ENCODE results near the gene MCRS1.
A peak's percentile ranks its signal among the peaks of the same experiment; 100 is the strongest.

Gene MCRS1

DNA sequence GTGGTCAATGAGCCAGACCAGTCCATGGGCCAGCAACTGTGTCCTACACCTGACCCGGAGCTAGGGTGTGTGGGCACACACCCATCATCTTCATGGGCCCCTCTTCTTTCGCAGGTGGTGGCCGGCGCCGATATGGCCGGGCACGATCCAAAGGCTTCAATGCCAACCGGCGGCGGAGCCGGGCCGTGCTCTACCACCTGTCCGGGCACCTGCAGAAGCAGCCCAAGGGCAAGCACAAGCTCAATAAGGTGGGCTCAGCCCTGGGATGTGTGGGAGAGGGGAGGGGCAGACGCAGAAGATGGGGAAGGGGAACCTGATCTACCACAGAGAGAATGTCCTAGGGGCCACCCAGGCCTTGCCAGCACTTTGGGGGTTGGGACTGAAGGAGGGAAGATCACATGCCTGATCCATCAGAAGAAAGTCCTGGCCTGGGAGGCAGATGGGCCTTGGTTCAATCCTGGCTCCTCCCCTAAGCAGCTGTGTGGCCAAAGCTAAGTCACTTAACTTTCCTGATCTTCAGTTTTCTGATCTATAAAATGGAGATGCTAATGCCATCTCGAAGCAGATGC is 25.3 kb downstream of the MCRS1 start:
- no peak overlapping the region for H3K4me3 ChIP-seq (ENCODE audit: low read length)
- peaks cover 4% of the 10 kb centered on the region; the same call in 1 of the 2 replicates for H3K4me1 ChIP-seq (ENCODE audit: insufficient read depth, low read length)
- no peak overlapping the region for H3K9ac ChIP-seq (ENCODE audit: low read depth, low read length)
- no peak overlapping the region for H3K27ac ChIP-seq (ENCODE audit: low read length)
- no peaks in the 10 kb centered on the region for H3K36me3 ChIP-seq (ENCODE audit: insufficient read depth, low read depth, low read length)
- H3K9me3 ChIP-seq (ENCODE audit: insufficient read depth, low read depth, low read length): no peaks in the 10 kb centered on the region; the same call in 1 of the 2 replicates
- H3K27me3 ChIP-seq (ENCODE audit: insufficient read depth, low read length): peaks cover 98% of the 10 kb centered on the region

DNA sequence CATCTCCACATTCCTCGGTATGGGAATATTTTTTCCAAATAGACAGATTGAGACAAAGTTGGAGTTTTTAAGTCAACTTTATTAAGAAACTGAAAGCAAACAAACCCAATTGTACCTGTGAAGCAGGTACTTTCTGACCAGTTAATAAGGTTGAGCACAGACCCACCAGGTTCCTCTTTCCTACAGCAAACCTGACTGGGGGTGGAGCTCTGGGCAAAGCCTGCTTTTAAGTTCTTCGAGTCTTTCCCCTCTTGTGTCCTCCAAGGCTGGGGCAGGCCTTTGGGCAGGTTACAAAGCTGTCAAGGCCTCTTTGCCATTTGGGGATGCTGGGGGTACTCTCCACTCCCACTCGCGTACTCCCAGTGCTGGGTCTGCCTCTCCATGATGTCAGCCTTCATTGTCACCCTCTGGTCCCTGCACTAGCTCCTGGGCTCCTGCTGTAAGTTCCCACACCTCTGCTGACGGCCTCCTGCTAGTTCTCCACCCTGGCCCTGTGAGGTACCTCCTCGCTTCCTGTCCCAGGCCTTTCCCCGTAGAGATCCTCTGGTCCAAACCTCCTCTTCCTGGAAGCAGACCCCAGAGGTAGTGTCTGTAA is 25.9 kb downstream of the MCRS1 start:
- Histone ChIP-seq H3K27me3 (ENCODE audit: insufficient read depth, low read length) (peaks cover 98% of the 10 kb centered on the region), H3K9ac (ENCODE audit: low read depth, low read length) (no peak overlapping the region), H3K36me3 (ENCODE audit: insufficient read depth, low read depth, low read length) (no peaks in the 10 kb centered on the region), H3K9me3 (ENCODE audit: insufficient read depth, low read depth, low read length) (no peaks in the 10 kb centered on the region; the same call in 1 of the 2 replicates), H3K4me3 (ENCODE audit: low read length) (no peak overlapping the region), H3K4me1 (ENCODE audit: insufficient read depth, low read length) (peaks cover 9% of the 10 kb centered on the region; the same call in 1 of the 2 replicates), H3K27ac (ENCODE audit: low read length) (no peak overlapping the region)

DNA sequence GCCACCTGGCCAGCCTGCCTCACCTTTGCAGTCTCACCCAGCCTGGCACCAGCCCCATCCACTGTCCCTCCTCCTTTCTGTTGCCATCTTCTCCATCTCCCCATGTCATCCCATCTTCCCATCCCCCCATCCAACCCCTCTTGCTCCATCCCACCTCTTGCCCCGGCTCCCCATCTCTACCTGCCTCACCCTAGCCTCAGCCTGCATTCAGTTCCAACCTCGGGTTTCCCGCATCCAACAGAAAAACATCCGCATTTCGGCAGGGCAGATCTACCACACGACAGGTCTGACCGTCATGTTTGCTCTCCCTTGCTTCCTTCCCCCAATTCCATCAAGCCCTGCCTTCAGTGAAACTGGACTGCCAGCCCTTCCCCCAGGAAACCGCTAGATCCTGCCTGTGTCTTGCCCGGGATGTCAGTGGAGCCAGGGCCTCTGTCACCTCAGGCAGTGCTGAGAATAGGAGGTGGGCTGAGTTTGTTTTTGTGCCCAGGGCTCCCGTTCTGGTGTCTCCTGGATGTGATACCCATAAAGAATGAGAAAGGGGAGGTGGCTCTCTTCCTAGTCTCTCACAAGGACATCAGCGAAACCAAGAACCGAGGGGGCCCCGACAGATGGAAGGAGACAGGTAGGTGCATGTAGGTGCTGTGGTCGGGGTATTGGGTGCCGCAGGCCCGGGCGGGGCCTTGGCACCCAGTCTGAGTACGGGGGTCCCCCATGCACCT is 26.6 kb downstream of the MCRS1 start:
- H3K4me3 ChIP-seq (ENCODE audit: low read length): no peak overlapping the region
- H3K9ac ChIP-seq (ENCODE audit: low read depth, low read length): no peak overlapping the region
- H3K4me1 ChIP-seq (ENCODE audit: insufficient read depth, low read length): peaks cover 9% of the 10 kb centered on the region; the same call in 1 of the 2 replicates
- H3K36me3 ChIP-seq (ENCODE audit: insufficient read depth, low read depth, low read length): no peaks in the 10 kb centered on the region
- H3K9me3 ChIP-seq (ENCODE audit: insufficient read depth, low read depth, low read length): no peaks in the 10 kb centered on the region; the same call in 1 of the 2 replicates
- H3K27me3 ChIP-seq (ENCODE audit: insufficient read depth, low read length): peaks cover 100% of the 10 kb centered on the region
- H3K27ac ChIP-seq (ENCODE audit: low read length): no peak overlapping the region

DNA sequence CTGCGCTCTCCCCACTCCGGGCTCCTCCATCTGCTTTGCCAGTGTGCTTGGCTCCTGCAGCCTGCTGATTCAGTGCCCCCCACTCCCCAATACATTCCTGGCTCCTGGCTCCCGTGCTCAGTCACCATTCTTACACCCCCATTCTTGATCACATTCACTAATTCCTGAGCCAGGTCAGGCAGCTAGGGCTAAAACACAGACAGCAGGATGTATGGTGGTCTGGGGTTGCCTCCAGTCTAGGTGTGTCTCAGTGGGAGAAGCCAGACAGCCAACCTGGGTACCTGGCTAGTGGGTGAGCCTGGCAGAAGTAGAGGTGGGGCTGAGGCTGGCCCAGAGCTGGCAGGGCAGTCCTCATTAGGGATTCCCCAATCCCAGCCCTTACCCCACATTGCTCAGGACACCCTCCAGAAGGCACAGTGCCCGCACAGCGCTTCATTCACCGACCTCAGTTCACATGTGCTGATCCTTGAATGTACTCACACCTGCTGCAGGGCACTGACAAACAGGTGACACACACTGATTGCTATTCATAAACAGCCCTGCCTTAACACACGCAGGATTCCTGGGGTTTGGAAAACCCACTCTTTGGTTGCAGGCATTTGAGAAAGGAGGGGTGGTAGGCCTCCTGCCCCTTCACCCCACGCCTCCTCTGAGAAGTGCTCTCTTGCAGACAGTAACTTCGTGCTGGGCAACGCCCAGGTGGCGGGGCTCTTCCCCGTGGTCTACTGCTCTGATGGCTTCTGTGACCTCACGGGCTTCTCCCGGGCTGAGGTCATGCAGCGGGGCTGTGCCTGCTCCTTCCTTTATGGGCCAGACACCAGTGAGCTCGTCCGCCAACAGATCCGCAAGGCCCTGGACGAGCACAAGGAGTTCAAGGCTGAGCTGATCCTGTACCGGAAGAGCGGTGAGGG is 27.5 kb downstream of the MCRS1 start:
- Histone ChIP-seq H3K36me3 (ENCODE audit: insufficient read depth, low read depth, low read length) (no peaks in the 10 kb centered on the region), H3K4me3 (ENCODE audit: low read length) (no peak overlapping the region), H3K27me3 (ENCODE audit: insufficient read depth, low read length) (peaks cover 100% of the 10 kb centered on the region), H3K9ac (ENCODE audit: low read depth, low read length) (no peak overlapping the region), H3K9me3 (ENCODE audit: insufficient read depth, low read depth, low read length) (no peaks in the 10 kb centered on the region; the same call in 1 of the 2 replicates), H3K27ac (ENCODE audit: low read length) (no peak overlapping the region), H3K4me1 (ENCODE audit: insufficient read depth, low read length) (peaks cover 9% of the 10 kb centered on the region; the same call in 1 of the 2 replicates)

DNA sequence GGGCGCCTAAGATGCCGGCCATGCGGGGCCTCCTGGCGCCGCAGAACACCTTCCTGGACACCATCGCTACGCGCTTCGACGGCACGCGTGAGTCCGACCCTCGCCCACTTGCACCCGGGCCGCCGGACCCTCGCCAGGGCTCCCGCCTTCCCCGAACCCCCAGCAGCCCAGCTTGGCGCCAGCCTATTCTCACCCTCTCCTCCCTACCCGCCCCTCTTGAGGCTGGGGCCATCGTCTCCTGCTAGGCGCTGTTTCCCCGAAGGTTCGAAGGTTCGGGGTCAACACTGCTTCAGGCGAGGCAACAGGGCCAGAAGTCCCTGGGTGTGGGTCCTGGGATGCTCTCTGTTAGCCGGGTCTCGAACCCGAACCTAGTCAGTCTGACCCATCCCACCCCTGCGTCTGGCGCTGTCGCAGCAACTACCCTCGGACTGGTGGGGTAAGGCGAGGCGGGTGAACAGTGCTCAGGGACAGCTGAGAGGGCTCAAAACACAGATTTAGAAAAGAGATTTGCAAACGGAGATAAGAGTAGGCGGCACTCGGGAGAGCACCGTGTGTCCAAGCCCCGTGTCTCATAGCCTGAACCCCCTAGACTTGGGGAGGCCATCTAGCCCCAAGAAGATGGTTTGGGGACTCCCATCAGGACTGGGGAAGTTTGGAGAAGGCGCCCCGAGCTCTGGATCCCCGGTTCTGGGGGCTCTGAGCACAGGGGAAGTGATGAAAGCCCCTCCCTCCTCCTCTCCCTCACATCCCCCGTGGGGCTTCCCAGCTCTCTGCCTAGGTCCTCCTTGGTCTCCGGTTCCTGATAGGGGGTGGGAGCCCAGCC is 28.3 kb downstream of the MCRS1 start:
- no peak overlapping the region for H3K9ac ChIP-seq (ENCODE audit: low read depth, low read length)
- peaks cover 100% of the 10 kb centered on the region for H3K27me3 ChIP-seq (ENCODE audit: insufficient read depth, low read length)
- no peaks in the 10 kb centered on the region; the same call in 1 of the 2 replicates for H3K9me3 ChIP-seq (ENCODE audit: insufficient read depth, low read depth, low read length)
- peaks cover 9% of the 10 kb centered on the region; the same call in 1 of the 2 replicates for H3K4me1 ChIP-seq (ENCODE audit: insufficient read depth, low read length)
- H3K4me3 ChIP-seq (ENCODE audit: low read length): no peak overlapping the region
- no peaks in the 10 kb centered on the region for H3K36me3 ChIP-seq (ENCODE audit: insufficient read depth, low read depth, low read length)
- no peak overlapping the region for H3K27ac ChIP-seq (ENCODE audit: low read length)

DNA sequence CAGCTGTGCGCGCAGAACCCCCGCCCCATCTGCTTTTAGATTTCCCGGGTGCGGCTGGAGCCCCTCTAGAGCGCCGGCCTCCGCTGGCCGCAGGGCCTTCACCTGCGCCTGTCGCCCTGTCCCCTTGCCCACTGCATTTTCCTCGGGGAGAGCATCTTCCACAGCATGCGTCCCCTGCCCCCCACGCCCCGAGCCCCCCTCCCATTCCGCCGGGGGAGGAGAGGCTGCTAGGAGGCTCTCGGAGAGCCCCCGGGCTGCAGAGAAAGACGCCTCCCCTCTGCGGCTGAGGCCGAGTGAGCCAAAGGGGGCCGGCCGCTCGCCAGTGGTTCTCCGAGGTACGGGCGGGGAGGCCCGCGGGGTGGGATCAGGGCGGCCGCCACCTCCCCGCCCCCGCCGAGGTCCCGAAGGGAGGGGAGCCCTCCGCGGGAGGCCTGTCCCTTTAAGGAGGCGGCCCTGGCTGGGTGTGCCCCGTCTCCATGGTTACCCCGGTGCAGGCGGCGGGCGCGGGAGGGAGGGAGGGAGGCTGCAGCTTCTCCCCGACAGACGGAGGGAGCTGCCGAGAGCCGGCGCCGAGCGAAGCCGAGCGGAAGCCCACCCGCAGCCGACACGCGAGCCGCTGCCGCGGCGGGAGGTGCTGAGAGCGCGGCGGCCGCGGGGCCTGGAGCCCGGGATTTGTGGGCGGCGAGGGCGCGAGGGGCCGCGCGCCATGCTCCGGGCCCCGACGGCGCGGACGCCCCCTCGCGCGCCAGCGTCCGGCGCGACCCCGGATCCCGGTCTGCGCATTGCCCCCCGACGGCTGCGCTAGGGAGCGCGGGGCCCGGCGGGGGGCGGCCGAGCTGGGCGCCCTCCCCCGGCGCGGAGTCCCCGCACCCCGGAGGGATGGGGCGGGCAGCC is 29.2 kb downstream of the MCRS1 start, which contains the start of gene KCNH3:
KCNH3 (plus strand) TSS at position 521 of the 894 bp plus-strand sequence. CDS start 387 bp downstream, outside the sequence.
- no peak within 1 kb of the TSS for H3K27ac ChIP-seq (ENCODE audit: low read length)

DNA sequence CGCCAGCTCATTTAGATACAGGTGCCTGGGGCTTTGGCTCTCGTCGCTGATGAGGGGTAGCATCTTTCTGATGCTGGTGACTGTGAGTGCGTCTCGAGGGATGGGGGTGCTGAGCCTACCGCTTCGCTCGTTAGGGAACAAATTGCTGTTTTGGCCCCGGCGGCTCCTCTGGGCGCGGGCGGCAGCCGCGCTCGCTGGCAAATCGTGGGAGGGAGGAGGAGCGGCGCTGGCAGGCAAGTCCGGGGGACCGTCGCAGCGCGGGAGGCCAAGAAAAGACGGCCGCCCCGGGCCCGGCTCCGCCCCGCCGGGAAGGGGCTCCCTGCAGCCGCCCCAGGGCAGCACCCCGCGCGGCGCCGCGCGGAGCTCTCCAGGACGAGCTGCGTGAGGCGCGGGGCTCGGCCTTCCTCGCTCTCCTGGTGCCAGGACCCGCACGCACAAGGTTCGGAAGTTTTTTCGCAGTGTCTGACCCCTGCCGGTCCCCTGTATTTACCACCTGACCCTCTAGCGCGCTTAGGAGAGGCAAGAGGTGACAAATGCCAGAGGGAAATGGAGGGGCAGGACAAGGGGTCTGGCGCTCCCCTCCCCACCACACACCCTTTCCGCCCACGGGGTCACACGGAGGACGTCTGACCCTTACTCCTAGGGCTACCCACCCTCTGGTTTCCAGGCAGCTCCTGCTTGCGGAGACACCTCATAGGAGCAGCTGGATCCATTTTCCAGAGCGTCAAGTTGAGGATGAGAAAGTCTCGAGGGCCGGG is 30.0 kb downstream of the MCRS1 start:
- Histone ChIP-seq H3K4me1 (ENCODE audit: insufficient read depth, low read length) (peaks cover 5% of the 10 kb centered on the region; the same call in 1 of the 2 replicates), H3K9ac (ENCODE audit: low read depth, low read length) (no peak overlapping the region), H3K27me3 (ENCODE audit: insufficient read depth, low read length) (peaks cover 86% of the 10 kb centered on the region), H3K27ac (ENCODE audit: low read length) (no peak overlapping the region), H3K9me3 (ENCODE audit: insufficient read depth, low read depth, low read length) (no peaks in the 10 kb centered on the region; the same call in 1 of the 2 replicates), H3K4me3 (ENCODE audit: low read length) (peak overlapping the region; percentile 67), H3K36me3 (ENCODE audit: insufficient read depth, low read depth, low read length) (no peaks in the 10 kb centered on the region)

More for the DNA sequence above, 29.2 kb downstream of the MCRS1 start, which contains the start of gene KCNH3:
- H3K27me3 ChIP-seq (ENCODE audit: insufficient read depth, low read length): peaks cover 94% of the 10 kb centered on the region
- peaks cover 5% of the 10 kb centered on the region; the same call in 1 of the 2 replicates for H3K4me1 ChIP-seq (ENCODE audit: insufficient read depth, low read length)
- H3K36me3 ChIP-seq (ENCODE audit: insufficient read depth, low read depth, low read length): no peaks in the 10 kb centered on the region
- no peaks in the 10 kb centered on the region; the same call in 1 of the 2 replicates for H3K9me3 ChIP-seq (ENCODE audit: insufficient read depth, low read depth, low read length)
- H3K4me3 ChIP-seq (ENCODE audit: low read length): peak within 1 kb of the TSS; percentile 67; the same call in 1 of the 2 replicates
- H3K9ac ChIP-seq (ENCODE audit: low read depth, low read length): no peak within 1 kb of the TSS

DNA sequence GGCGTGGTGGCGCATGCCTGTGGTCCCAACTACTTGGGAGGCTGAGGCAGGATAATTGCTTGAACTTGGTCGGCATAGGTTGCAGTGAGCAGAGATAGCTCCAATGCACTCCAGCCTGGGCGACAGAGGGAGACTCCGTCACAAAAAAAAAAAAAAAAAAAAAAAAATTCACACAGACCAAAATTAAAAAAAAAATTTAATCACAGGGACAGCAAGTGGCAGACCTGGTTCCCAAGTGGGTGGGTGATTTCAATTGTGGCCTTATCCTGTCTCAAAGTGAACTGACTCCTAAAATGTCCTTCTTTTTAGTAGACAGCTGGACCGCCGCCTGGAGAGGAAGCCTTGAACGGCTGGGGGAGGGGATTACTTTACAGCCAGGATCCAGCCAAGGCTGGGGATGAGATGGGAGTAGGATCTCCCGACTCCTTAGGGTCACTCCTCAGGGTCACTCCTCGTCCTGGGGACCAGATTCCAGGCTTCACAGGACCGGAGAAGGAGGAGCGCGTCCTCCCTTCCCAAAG is 30.7 kb downstream of the MCRS1 start:
- Histone ChIP-seq H3K27ac (ENCODE audit: low read length) (no peak overlapping the region), H3K4me1 (ENCODE audit: insufficient read depth, low read length) (peaks cover 5% of the 10 kb centered on the region; the same call in 1 of the 2 replicates), H3K27me3 (ENCODE audit: insufficient read depth, low read length) (peaks cover 80% of the 10 kb centered on the region), H3K9ac (ENCODE audit: low read depth, low read length) (no peak overlapping the region), H3K36me3 (ENCODE audit: insufficient read depth, low read depth, low read length) (no peaks in the 10 kb centered on the region), H3K4me3 (ENCODE audit: low read length) (peak overlapping the region; percentile 67), H3K9me3 (ENCODE audit: insufficient read depth, low read depth, low read length) (no peaks in the 10 kb centered on the region; the same call in 1 of the 2 replicates)

DNA sequence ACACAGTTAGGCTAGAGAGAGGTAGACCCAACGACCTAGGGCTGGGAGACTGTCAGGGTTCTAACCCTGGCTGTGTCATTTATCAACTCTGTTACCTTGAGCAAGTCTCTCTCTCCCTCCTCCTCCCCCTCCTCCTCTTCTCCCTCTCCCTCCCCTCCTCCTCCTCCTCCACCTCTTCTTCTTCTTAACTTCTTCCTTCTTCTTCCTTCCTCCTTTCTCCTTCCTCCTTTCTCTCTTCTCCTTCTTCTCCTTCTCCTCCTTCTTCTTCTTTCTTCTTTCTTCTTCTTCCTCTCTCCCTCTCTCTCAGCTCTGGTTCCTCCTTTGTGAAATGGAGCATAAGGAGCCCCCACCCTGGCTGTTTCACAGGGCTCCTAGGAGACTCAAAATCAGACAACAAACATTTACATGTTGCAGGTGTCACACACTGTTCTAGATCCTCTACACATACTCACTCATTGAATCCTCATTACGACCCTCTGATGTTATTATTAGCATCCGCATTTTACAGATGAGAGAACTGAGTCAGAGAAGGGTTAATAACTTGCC is 31.3 kb downstream of the MCRS1 start:
- Histone ChIP-seq H3K9me3 (ENCODE audit: insufficient read depth, low read depth, low read length) (no peaks in the 10 kb centered on the region; the same call in 1 of the 2 replicates), H3K4me3 (ENCODE audit: low read length) (no peak overlapping the region), H3K27me3 (ENCODE audit: insufficient read depth, low read length) (peaks cover 73% of the 10 kb centered on the region), H3K4me1 (ENCODE audit: insufficient read depth, low read length) (peaks cover 5% of the 10 kb centered on the region; the same call in 1 of the 2 replicates), H3K9ac (ENCODE audit: low read depth, low read length) (no peak overlapping the region), H3K36me3 (ENCODE audit: insufficient read depth, low read depth, low read length) (no peaks in the 10 kb centered on the region), H3K27ac (ENCODE audit: low read length) (no peak overlapping the region)

All from iPS-20b (cell line).